CD8-positive, alpha-beta memory T cell (primary cell): ENCODE data around the gene CD38. TPM values are rescaled to one million over a fixed set of nuclear protein-coding genes. Genes with fewer than 3 reads are reported as not detected.
"Not testable (repeated sequence)": the region's sequence is repeated elsewhere in the genome, so short reads cannot be mapped to it uniquely, and the experiment has no call there.

Experiments used
- CTCF ChIA-PET: fragments of 350-600 bp; sonication (Branson Sonifier 250); formaldehyde crosslinking; loops from one replicate; lab custom pipeline; 2021; ENCODE audit warnings: antibody characterized with exemption; lab: Charles Lee
- POLR2A ChIA-PET: fragments of 350-600 bp; sonication (Branson Sonifier 250); formaldehyde crosslinking; loops from one replicate; lab custom pipeline; 2021; ENCODE audit warnings: antibody characterized with exemption; lab: Charles Lee
- DNase-seq, 5 donors: peaks; one replicate each; pipeline versions ENCODE4 v3.0.0 to v3.0.0-alpha.2; 2020 to 2022; ENCODE audit warnings: mixed read lengths in 1 of 5
- H3K27ac ChIP-seq: one replicate; pipeline ENCODE4 v1.7.0; 2013; ENCODE audit warnings: low read depth, mild to moderate bottlenecking, low read length, moderate library complexity
- H3K27me3 ChIP-seq: 2 replicates; pipeline ENCODE4 v1.7.0; 2013; ENCODE audit warnings: low read length, mild to moderate bottlenecking; ENCODE audit not compliant: insufficient read depth, poor library complexity, severe bottlenecking
- H3K36me3 ChIP-seq: 2 replicates; pipeline ENCODE4 v1.7.0; 2013; ENCODE audit warnings: mild to moderate bottlenecking, low read length, moderate library complexity; ENCODE audit not compliant: insufficient read depth
- H3K4me1 ChIP-seq: 2 replicates; pipeline ENCODE4 v1.7.0; 2013; ENCODE audit warnings: mild to moderate bottlenecking, low read length, moderate library complexity; ENCODE audit not compliant: insufficient read depth
- H3K4me3 ChIP-seq: 2 replicates; pipeline ENCODE4 v1.7.0; 2013; ENCODE audit warnings: mild to moderate bottlenecking, low read length
- H3K9me3 ChIP-seq: 2 replicates; pipeline ENCODE4 v1.7.0; 2013; ENCODE audit warnings: mild to moderate bottlenecking, low read length
- H3K27ac Mint-ChIP-seq, 8 donors: one replicate each; pipeline ENCODE4 v1.8.0; 2020 to 2021; ENCODE audit warnings: mixed read lengths in 8 of 8, mild to moderate bottlenecking in 6 of 8, inconsistent platforms in 3 of 8, moderate library complexity in 3 of 8
- H3K27me3 Mint-ChIP-seq, 2 donors: one replicate each; pipeline ENCODE4 v1.8.0; 2020 to 2021; ENCODE audit warnings: mixed read lengths in 2 of 2, mild to moderate bottlenecking in 1 of 2, moderate library complexity in 1 of 2
- H3K36me3 Mint-ChIP-seq, 3 donors: one replicate each; pipeline ENCODE4 v1.8.0; 2020 to 2021; ENCODE audit warnings: mixed read lengths in 3 of 3, inconsistent platforms in 1 of 3, mild to moderate bottlenecking in 1 of 3
- H3K4me1 Mint-ChIP-seq, 3 donors: one replicate each; pipeline ENCODE4 v1.8.0; 2020 to 2021; ENCODE audit warnings: mixed read lengths in 3 of 3, inconsistent platforms in 1 of 3, mild to moderate bottlenecking in 1 of 3
- H3K4me3 Mint-ChIP-seq, 7 donors: one replicate each; pipeline ENCODE4 v1.8.0; 2020 to 2021; ENCODE audit warnings: mixed read lengths in 7 of 7, mild to moderate bottlenecking in 6 of 7, moderate library complexity in 4 of 7, inconsistent platforms in 2 of 7
- H3K9me3 Mint-ChIP-seq, 5 donors: one replicate each; pipeline ENCODE4 v1.8.0; 2020 to 2022; ENCODE audit warnings: mixed read lengths in 5 of 5, mild to moderate bottlenecking in 3 of 5, moderate library complexity in 2 of 5, inconsistent platforms in 1 of 5
- polyA plus RNA-seq: library from polyadenylated mRNA; unstranded; fragments of 300-500 nt; fragmentation: Illumina TruSeq; gene quantifications from one replicate; pipeline ENCODE4 v1.2.3, GENCODE V29; 2021
- total RNA-seq, 2 experiments: library from RNA; stranded (reverse); gene quantifications; one replicate each; pipeline ENCODE4 v1.2.3, GENCODE V29; 2021

The CD38 gene
- total and polyA plus RNA-seq, 3 experiments from 2014 or later: 2.1 to 11.7 (median 9.0) TPM

- H3K36me3 Mint-ChIP-seq: peaks cover 0 to 1% (median 0%) of the 10 kb centered on the region in 3 donors
- no peaks in the 10 kb centered on the region for H3K9me3 ChIP-seq
- peaks cover 42 to 56% (median 50%) of the 10 kb centered on the region in 3 donors for H3K4me1 Mint-ChIP-seq
- no peaks in the 10 kb centered on the region for H3K9me3 Mint-ChIP-seq
- H3K27ac ChIP-seq: no peak overlapping the region
- peaks cover 44% of the 10 kb centered on the region for H3K4me1 ChIP-seq
- peak overlapping the region in 7 of 8 donors; percentile 5 to 83 (median 74) for H3K27ac Mint-ChIP-seq
- peaks cover 0 to 3% of the 10 kb centered on the region in 2 donors for H3K27me3 Mint-ChIP-seq
- no peaks in the 10 kb centered on the region for H3K36me3 ChIP-seq
- DNase-seq: no peak
- peak overlapping the region in 6 of 7 donors; percentile 5 to 60 (median 44) for H3K4me3 Mint-ChIP-seq
- ChIA-PET CTCF (interaction anchor here (0.9 to 1.8 kb wide), 2 partner anchors 12 to 21 kb away, joined by 3 to 6 read pairs; no protein-coding TSS in a partner anchor), POLR2A (interaction anchor here (1.5 kb wide), 1 partner anchor 12 kb away, joined by 6 read pairs; no protein-coding TSS in a partner anchor)
- no peak overlapping the region for H3K4me3 ChIP-seq
- no peaks in the 10 kb centered on the region for H3K27me3 ChIP-seq
These were observed 24.3 kb upstream of the CD38 start for GRCh38 chr4:15753786-15754185.

- CTCF ChIA-PET: interaction anchor here (0.9 to 3.9 kb wide), 3 partner anchors 12 to 51 kb away, joined by 3 to 15 read pairs (median 6); no protein-coding TSS in a partner anchor
- POLR2A ChIA-PET: interaction anchor here (1.5 kb wide), 1 partner anchor 12 kb away, joined by 6 read pairs; no protein-coding TSS in a partner anchor
- H3K9me3 Mint-ChIP-seq: no peaks in the 10 kb centered on the region
- H3K27me3 Mint-ChIP-seq: peaks cover 0 to 2% of the 10 kb centered on the region in 2 donors
- H3K36me3 ChIP-seq: no peaks in the 10 kb centered on the region
- H3K9me3 ChIP-seq: no peaks in the 10 kb centered on the region
- H3K27ac ChIP-seq: no peak overlapping the region
- peak overlapping the region; percentile 5 to 83 (median 70) for H3K27ac Mint-ChIP-seq
- H3K4me3 ChIP-seq: no peak overlapping the region
- peak overlapping the region; percentile 13 to 59 (median 35) for H3K4me3 Mint-ChIP-seq
- peak in 4 of 5 donors; percentile 11 to 63 (median 50) for DNase-seq
- H3K36me3 Mint-ChIP-seq: peaks cover 0 to 1% (median 0%) of the 10 kb centered on the region in 3 donors
- peaks cover 42 to 56% (median 50%) of the 10 kb centered on the region in 3 donors for H3K4me1 Mint-ChIP-seq
- no peaks in the 10 kb centered on the region for H3K27me3 ChIP-seq
- peaks cover 44% of the 10 kb centered on the region for H3K4me1 ChIP-seq
These were observed 23.8 kb upstream of the CD38 start for GRCh38 chr4:15754323-15754722.

DNA sequence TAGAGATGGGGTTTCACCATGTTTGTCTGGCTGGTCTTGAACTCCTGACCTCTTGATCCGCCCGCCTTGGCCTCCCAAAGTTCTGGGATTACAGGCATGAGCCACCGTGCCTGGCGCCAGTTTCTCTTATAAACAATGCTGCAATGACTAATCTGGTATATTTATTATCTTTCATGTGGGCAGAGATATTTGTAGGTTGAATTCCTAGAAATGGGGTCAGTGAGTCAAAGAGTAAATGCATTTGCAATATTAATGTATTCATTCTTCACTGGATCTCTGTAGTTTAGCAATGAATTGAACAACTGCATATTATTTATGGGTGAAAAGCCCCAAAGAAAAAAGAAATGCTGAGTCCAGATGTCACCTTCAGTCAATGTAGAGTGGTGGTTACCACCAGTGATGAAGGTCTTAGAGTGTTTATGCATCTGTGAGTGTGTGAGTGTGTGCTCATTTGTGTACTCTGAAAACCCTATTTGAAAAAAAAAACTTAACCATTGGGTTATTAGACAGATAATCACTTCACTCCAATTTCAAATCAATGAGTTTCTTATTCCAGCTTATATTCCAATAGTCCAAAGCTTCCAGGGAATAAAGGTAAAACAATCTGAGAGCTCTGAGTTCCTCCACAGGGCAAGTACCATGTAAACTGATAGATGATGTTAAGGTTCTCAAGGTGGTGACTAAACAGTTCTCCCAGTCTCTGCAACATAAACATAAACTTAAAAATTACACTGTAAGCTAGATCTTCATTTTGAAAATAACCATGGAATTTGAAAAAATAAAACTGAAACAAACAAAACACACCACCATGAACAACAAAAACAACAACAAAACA, 22.6 kb upstream of the CD38 start:
- CTCF ChIA-PET: interaction anchor here (1.2 to 3.9 kb wide), 8 partner anchors 11 to 50 kb away, joined by 4 to 21 read pairs (median 6); no protein-coding TSS in a partner anchor
- Mint-ChIP-seq H3K4me3 (peak overlapping the region; percentile 39 to 85 (median 70)), H3K36me3 (peaks cover 0 to 1% (median 0%) of the 10 kb centered on the region in 3 donors), H3K9me3 (no peaks in the 10 kb centered on the region), H3K27ac (peak overlapping the region; percentile 12 to 92 (median 84)), H3K4me1 (peaks cover 42 to 56% (median 50%) of the 10 kb centered on the region in 3 donors), H3K27me3 (no peaks in the 10 kb centered on the region)
- POLR2A ChIA-PET: interaction anchor here (0.7 to 2.7 kb wide), 2 partner anchors 11 to 52 kb away, joined by 3 to 17 read pairs; no protein-coding TSS in a partner anchor
- Histone ChIP-seq H3K9me3 (no peaks in the 10 kb centered on the region), H3K27me3 (no peaks in the 10 kb centered on the region), H3K4me1 (peaks cover 44% of the 10 kb centered on the region), H3K36me3 (no peaks in the 10 kb centered on the region), H3K27ac (no peak overlapping the region), H3K4me3 (peak overlapping the region; percentile 37)
- no peak for DNase-seq

DNA sequence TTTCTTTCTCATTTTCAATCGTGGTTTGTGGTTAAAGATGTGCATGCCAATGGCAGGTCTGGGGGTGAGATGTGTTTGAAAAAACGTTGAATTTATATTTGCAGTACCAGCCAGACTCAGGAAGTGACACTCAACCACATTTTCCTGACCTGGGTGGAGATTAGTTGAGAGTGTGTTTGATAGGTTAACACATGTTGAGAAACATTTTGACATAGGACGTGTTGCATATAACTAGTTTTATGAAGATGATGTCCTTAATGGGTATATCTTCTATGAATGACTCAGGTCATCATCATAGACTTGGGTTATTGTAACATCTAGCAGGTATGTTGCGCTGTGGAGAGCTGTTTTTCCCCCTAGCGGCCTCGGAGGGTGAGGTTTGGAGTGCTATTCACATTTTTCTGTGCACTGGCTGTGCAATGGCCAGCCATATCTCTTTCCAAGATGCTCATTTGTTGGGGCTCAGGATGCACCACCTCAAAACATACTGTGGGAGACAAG, 21.7 kb upstream of the CD38 start:
- Mint-ChIP-seq H3K4me3 (peak overlapping the region; percentile 39 to 85 (median 70)), H3K4me1 (peaks cover 42 to 56% (median 50%) of the 10 kb centered on the region in 3 donors), H3K27ac (peak overlapping the region; percentile 12 to 92 (median 90)), H3K9me3 (no peaks in the 10 kb centered on the region), H3K27me3 (no peaks in the 10 kb centered on the region), H3K36me3 (no peaks in the 10 kb centered on the region)
- CTCF ChIA-PET: interaction anchor here (1.0 to 3.9 kb wide), 10 partner anchors 10 to 127 kb away, joined by 3 to 21 read pairs (median 6); no protein-coding TSS in a partner anchor
- POLR2A ChIA-PET: interaction anchor here (1.0 to 2.7 kb wide), 3 partner anchors 10 to 102 kb away, joined by 3 to 17 read pairs (median 11); no protein-coding TSS in a partner anchor
- peak; percentile 58 to 90 (median 81) for DNase-seq
- Histone ChIP-seq H3K36me3 (no peaks in the 10 kb centered on the region), H3K27me3 (no peaks in the 10 kb centered on the region), H3K4me3 (peak overlapping the region; percentile 37), H3K27ac (no peak overlapping the region), H3K4me1 (peaks cover 44% of the 10 kb centered on the region), H3K9me3 (no peaks in the 10 kb centered on the region)

DNA sequence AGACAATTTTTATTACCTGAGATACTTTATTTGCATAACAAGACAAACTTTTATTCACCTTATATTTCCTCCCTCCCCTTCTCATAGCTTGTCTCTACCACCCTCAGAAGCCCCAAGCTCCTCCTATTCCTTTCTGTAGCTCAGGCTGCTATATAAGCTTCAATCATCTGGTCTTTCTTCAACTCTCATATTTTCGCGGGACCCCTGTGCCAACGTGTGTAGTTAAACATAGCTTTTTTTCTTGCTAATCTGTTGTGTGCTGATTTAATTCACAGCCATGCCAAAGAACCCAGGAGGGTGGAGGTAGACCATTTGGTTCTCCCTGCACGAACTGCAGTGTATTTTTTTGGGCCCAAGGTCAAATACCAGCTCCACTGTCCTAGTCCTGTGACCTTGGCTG, 21.1 kb upstream of the CD38 start:
- peaks cover 42 to 53% (median 50%) of the 10 kb centered on the region in 3 donors for H3K4me1 Mint-ChIP-seq
- no peak overlapping the region for H3K27ac ChIP-seq
- CTCF ChIA-PET: interaction anchor here (1.0 to 3.9 kb wide), 10 partner anchors 9 to 126 kb away, joined by 3 to 21 read pairs (median 6); no protein-coding TSS in a partner anchor

GRCh38 chr4:15758294-15758693, 19.8 kb upstream of the CD38 start:
- no peaks in the 10 kb centered on the region for H3K9me3 Mint-ChIP-seq
- CTCF ChIA-PET: interaction anchor here (0.8 to 3.9 kb wide), 4 partner anchors 8 to 49 kb away, joined by 3 to 21 read pairs (median 9); no protein-coding TSS in a partner anchor
- no peaks in the 10 kb centered on the region for H3K36me3 Mint-ChIP-seq
- no peak overlapping the region for H3K4me3 Mint-ChIP-seq
- peaks cover 0 to 1% of the 10 kb centered on the region in 2 donors for H3K27me3 Mint-ChIP-seq
- H3K4me1 Mint-ChIP-seq: peaks cover 44 to 50% (median 48%) of the 10 kb centered on the region in 3 donors
- DNase-seq: no peak
- peak overlapping the region in 3 of 8 donors; percentile 4 to 57 (median 17) for H3K27ac Mint-ChIP-seq
- Histone ChIP-seq H3K27me3 (no peaks in the 10 kb centered on the region), H3K36me3 (no peaks in the 10 kb centered on the region), H3K27ac (no peak overlapping the region), H3K4me3 (no peak overlapping the region), H3K9me3 (no peaks in the 10 kb centered on the region), H3K4me1 (peaks cover 44% of the 10 kb centered on the region)
- POLR2A ChIA-PET: no interaction called here

More for the DNA sequence above, 21.1 kb upstream of the CD38 start:
- Histone ChIP-seq H3K4me3 (peak overlapping the region; percentile 37), H3K4me1 (peaks cover 44% of the 10 kb centered on the region), H3K9me3 (no peaks in the 10 kb centered on the region), H3K27me3 (no peaks in the 10 kb centered on the region), H3K36me3 (no peaks in the 10 kb centered on the region)
- peak in 1 of 5 donors; percentile 14 for DNase-seq
- no peaks in the 10 kb centered on the region for H3K36me3 Mint-ChIP-seq
- no peaks in the 10 kb centered on the region for H3K9me3 Mint-ChIP-seq
- H3K4me3 Mint-ChIP-seq: peak overlapping the region; percentile 39 to 85 (median 70)
- POLR2A ChIA-PET: interaction anchor here (1.0 to 2.7 kb wide), 3 partner anchors 9 to 103 kb away, joined by 3 to 17 read pairs (median 11); no protein-coding TSS in a partner anchor
- H3K27me3 Mint-ChIP-seq: no peaks in the 10 kb centered on the region
- peak overlapping the region in 7 of 8 donors; percentile 12 to 92 (median 91) for H3K27ac Mint-ChIP-seq

- POLR2A ChIA-PET, CTCF ChIA-PET, H3K27ac ChIP-seq, H3K9me3 Mint-ChIP-seq, H3K4me3 ChIP-seq, H3K27me3 ChIP-seq, H3K36me3 ChIP-seq, H3K4me3 Mint-ChIP-seq, H3K27me3 Mint-ChIP-seq, DNase-seq, H3K9me3 ChIP-seq, H3K36me3 Mint-ChIP-seq: not testable (repeated sequence)
- Mint-ChIP-seq H3K27ac (peak overlapping the region in 1 of 8 donors; percentile 55), H3K4me1 (peaks cover 27 to 35% (median 34%) of the 10 kb centered on the region in 3 donors)
- peaks cover 30% of the 10 kb centered on the region for H3K4me1 ChIP-seq
These were observed 15.7 kb upstream of the CD38 start for GRCh38 chr4:15762460-15762859.
